ENCODE measurements around the gene RILPL2.
"Not testable (repeated sequence)": the region's sequence is repeated elsewhere in the genome, so short reads cannot be mapped to it uniquely, and the experiment has no call there.

Gene RILPL2

DNA sequence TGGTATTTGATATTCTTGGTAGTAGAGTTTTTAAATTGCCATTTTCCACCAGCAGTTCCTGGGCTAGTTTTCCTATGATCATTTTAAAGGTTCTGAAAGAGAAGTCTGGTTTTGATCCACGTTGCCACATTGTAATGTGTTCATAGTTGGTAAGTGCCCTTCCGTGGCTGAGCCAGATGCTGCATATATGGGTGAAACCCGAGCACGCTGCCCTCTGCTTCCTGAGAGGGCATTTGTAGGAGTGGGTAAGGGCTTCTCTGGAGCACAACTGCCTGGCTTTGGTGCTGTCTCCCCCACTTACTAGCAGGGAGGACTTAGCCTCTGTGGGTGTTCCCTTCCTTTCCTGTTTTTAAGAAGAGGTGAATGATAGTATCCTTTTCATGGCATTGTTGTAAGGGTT lies 28.6 kb upstream of the RILPL2 start:
- no peak overlapping the region for H3K4me3 ChIP-seq (ENCODE audit: severe bottlenecking)
- no peak for DNase-seq (ENCODE audit: low spot score)
- ATAC-seq (ENCODE audit: low read depth) = no peak
- TF ChIP-seq, protein P1, sequence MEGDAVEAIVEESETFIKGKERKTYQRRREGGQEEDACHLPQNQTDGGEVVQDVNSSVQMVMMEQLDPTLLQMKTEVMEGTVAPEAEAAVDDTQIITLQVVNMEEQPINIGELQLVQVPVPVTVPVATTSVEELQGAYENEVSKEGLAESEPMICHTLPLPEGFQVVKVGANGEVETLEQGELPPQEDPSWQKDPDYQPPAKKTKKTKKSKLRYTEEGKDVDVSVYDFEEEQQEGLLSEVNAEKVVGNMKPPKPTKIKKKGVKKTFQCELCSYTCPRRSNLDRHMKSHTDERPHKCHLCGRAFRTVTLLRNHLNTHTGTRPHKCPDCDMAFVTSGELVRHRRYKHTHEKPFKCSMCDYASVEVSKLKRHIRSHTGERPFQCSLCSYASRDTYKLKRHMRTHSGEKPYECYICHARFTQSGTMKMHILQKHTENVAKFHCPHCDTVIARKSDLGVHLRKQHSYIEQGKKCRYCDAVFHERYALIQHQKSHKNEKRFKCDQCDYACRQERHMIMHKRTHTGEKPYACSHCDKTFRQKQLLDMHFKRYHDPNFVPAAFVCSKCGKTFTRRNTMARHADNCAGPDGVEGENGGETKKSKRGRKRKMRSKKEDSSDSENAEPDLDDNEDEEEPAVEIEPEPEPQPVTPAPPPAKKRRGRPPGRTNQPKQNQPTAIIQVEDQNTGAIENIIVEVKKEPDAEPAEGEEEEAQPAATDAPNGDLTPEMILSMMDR (IDR thresholded peaks at IDR 0.05; ENCODE audit: poor library complexity, severe bottlenecking) = no peak
- no peaks in the 10 kb centered on the region for H3K9me3 ChIP-seq (ENCODE audit: severe bottlenecking)
- H3K4me1 ChIP-seq (ENCODE audit: insufficient read depth, poor library complexity, severe bottlenecking) = no peaks in the 10 kb centered on the region
- H3K27me3 ChIP-seq (ENCODE audit: insufficient read depth, poor library complexity, severe bottlenecking) = no peaks in the 10 kb centered on the region
- H3K36me3 ChIP-seq (ENCODE audit: low read depth) = peaks cover 24% of the 10 kb centered on the region
- H3K27ac ChIP-seq (ENCODE audit: poor library complexity, severe bottlenecking) = no peak overlapping the region

DNA sequence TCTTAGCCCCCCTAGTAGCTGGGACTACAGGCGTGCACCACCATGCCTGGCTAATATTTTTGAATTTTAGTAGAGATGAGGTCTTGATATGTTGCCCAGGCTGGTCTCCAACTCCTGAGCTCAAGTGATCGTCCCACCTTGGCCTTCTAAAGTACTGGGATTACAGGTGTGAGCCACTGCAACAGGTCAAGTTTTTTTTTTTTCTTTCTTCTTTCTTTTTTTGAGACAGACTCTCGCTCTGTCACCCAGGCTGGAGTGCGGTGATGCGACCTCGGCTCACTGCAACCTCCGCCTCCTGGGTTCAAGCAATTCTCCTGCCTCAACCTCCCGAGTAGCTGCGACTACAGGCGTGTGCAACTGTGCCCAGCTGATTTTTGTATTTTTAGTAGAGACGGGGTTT lies 26.7 kb upstream of the RILPL2 start:
- DNase-seq (ENCODE audit: low spot score); ATAC-seq (ENCODE audit: low read depth); H3K4me3 ChIP-seq (ENCODE audit: severe bottlenecking); H3K9me3 ChIP-seq (ENCODE audit: severe bottlenecking); H3K4me1 ChIP-seq (ENCODE audit: insufficient read depth, poor library complexity, severe bottlenecking); H3K27ac ChIP-seq (ENCODE audit: poor library complexity, severe bottlenecking); H3K27me3 ChIP-seq (ENCODE audit: insufficient read depth, poor library complexity, severe bottlenecking): not testable (repeated sequence)
- H3K36me3 ChIP-seq (ENCODE audit: low read depth) = peaks cover 32% of the 10 kb centered on the region

DNA sequence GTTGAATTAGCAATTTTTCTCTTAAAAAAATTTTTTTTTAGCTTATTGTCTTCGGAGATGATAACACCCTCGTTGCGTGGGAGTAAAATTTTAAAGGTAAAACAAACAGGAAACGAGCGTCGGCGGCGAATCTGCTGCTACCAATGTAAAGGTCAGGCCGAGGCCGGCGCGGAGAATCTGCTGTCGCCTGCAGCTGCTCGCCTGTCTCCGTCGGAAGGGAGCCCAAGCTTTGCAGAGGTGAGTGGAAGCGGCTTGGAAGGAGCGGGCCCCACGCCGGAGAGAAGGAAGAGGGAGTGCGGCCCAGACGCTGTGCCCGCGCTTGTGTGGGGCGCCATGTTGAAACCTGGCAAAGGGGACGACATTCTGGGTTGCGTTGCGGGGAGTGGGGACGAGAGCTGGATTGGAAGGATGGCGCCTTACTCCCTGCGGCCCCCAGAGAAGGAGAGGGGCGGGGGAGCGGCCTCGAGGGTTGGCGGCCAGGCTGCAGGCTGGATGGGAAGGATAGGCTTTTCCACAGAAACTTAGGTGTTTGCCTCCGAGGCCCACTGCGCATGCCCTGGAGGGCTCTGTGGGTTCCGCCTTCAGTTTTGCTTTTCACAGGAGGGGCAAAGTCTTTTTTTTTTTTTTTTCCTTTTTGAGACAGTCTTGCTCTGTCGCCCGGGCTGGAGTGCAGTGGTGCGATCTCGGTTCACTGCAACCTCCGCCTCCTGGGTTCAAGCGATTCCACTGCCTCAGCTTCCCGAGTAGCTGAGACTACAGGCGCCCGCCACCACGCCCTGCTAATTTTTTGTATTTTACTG lies 21.7 kb upstream of the RILPL2 start, which contains the start of gene SNRNP35:
SNRNP35 (plus strand) TSS at position 160 of the 800 bp plus-strand sequence. CDS start 7,402 bp downstream, outside the sequence.
- Histone ChIP-seq H3K27ac (ENCODE audit: poor library complexity, severe bottlenecking) (peak within 1 kb of the TSS; percentile 88), H3K27me3 (ENCODE audit: insufficient read depth, poor library complexity, severe bottlenecking) (no peaks in the 10 kb centered on the region), H3K4me1 (ENCODE audit: insufficient read depth, poor library complexity, severe bottlenecking) (peaks cover 4% of the 10 kb centered on the region), H3K36me3 (ENCODE audit: low read depth) (0 out of 2 replicates have a peak, but pooled peaks cover 13% of the 10 kb centered on the region), H3K4me3 (ENCODE audit: severe bottlenecking) (peak within 1 kb of the TSS; percentile 59), H3K9me3 (ENCODE audit: severe bottlenecking) (no peaks in the 10 kb centered on the region)
- TF ChIP-seq, protein P1 (IDR thresholded peaks at IDR 0.05; ENCODE audit: poor library complexity, severe bottlenecking) = no peak
- ATAC-seq (ENCODE audit: low read depth) (peak; percentile 80), DNase-seq (ENCODE audit: low spot score) (peak; percentile 80)

DNA sequence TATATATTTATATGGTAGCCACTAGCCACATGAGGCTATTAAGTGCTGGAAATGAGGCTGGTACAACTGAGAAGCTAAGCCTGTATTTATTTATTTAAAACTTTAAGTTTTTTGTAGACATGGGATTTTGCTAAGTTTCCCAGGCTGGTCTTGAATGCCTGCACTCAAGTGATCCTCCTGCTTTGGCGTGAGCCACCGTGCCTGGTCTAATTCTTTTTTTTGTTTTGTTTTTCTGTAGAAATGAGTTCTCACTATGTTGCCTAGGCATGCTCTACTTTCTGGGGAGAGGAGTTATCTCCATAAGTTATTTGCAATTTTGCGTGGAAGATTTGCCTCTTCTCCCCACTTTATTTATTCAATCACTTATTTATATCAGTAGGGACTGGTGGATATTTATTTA lies 16.7 kb upstream of the RILPL2 start:
- H3K9me3 ChIP-seq (ENCODE audit: severe bottlenecking) = no peaks in the 10 kb centered on the region
- no peak overlapping the region for H3K4me3 ChIP-seq (ENCODE audit: severe bottlenecking)
- ATAC-seq (ENCODE audit: low read depth) (no peak), DNase-seq (ENCODE audit: low spot score) (no peak)
- no peak overlapping the region for H3K27ac ChIP-seq (ENCODE audit: poor library complexity, severe bottlenecking)
- H3K27me3 ChIP-seq (ENCODE audit: insufficient read depth, poor library complexity, severe bottlenecking) = no peaks in the 10 kb centered on the region
- TF ChIP-seq, protein P1 (IDR thresholded peaks at IDR 0.05; ENCODE audit: poor library complexity, severe bottlenecking) = no peak
- H3K4me1 ChIP-seq (ENCODE audit: insufficient read depth, poor library complexity, severe bottlenecking) = no peaks in the 10 kb centered on the region
- H3K36me3 ChIP-seq (ENCODE audit: low read depth) = no peaks in the 10 kb centered on the region

DNA sequence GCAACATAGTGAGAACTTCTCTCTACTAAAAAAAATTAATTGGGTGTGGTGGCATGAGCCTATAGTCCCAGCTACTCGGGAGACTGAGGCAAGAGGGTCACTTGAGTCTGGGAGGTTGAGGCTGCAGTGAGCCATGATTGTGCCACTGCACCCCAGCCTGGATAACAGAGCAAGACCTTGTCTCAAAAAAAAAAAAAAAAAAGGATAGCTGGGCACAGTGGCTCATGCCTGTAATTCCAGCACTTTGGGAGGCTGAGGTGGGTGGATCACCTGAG lies 15.7 kb upstream of the RILPL2 start:
- H3K27me3 ChIP-seq (ENCODE audit: insufficient read depth, poor library complexity, severe bottlenecking); ATAC-seq (ENCODE audit: low read depth); H3K4me3 ChIP-seq (ENCODE audit: severe bottlenecking); H3K27ac ChIP-seq (ENCODE audit: poor library complexity, severe bottlenecking); H3K36me3 ChIP-seq (ENCODE audit: low read depth); DNase-seq (ENCODE audit: low spot score); H3K9me3 ChIP-seq (ENCODE audit: severe bottlenecking); H3K4me1 ChIP-seq (ENCODE audit: insufficient read depth, poor library complexity, severe bottlenecking): not testable (repeated sequence)

DNA sequence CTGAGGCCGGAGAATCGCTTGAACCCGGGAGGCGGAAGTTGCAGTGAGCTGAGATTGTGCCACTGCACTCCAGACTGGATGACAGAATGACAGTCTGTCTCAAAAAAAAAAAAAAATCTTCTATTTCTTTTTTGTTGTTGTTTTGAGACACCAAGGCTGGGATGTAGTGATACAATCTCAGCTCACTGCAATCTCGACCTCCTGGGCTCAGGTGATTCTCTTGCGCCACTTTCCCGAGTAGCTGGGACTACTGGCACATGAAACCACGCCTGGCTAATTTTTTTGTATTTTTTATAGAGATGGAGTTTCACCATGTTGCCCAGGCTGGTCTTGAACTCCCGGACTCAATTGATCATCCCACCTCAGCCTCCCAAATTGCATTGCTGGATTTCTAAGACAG lies 14.2 kb upstream of the RILPL2 start:
- H3K4me1 ChIP-seq (ENCODE audit: insufficient read depth, poor library complexity, severe bottlenecking) = peaks cover 5% of the 10 kb centered on the region
- H3K27me3 ChIP-seq (ENCODE audit: insufficient read depth, poor library complexity, severe bottlenecking) = no peaks in the 10 kb centered on the region
- no peaks in the 10 kb centered on the region for H3K36me3 ChIP-seq (ENCODE audit: low read depth)
- no peak for ATAC-seq (ENCODE audit: low read depth)
- DNase-seq (ENCODE audit: low spot score) = no peak
- H3K27ac ChIP-seq (ENCODE audit: poor library complexity, severe bottlenecking) = no peak overlapping the region
- no peak overlapping the region for H3K4me3 ChIP-seq (ENCODE audit: severe bottlenecking)
- TF ChIP-seq, protein P1 (IDR thresholded peaks at IDR 0.05; ENCODE audit: poor library complexity, severe bottlenecking) = no peak
- no peaks in the 10 kb centered on the region for H3K9me3 ChIP-seq (ENCODE audit: severe bottlenecking)
